ENCODE measurements around the gene URI1. TPM values are rescaled to one million over a fixed set of nuclear protein-coding genes. Genes with fewer than 3 reads are reported as not detected.

Gene URI1
- total RNA-seq, 1 donor from 2014 or later = 43.7 TPM

DNA sequence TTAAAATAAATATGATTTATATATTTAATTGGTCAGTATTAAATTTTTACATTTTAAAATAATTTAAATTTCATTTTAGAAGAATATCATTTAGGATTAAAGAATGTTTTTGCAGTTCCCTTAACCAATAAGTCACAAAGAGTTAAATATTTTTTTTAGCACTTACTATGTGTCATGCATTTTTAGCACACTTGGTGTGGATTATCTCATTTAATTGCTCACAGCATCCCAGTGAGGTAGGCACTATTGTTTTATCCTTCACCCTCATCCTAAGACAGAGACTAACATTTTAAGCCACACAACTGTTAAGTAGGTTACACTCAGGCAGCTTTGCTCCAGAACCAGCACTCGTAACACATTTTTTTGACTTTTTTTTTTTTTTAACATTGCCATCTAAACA lies 78.2 kb downstream of the URI1 start:
- Mint-ChIP-seq H3K4me1 (ENCODE audit: unreplicated experiment) (no peaks in the 10 kb centered on the region), H3K36me3 (ENCODE audit: unreplicated experiment) (peaks cover 27% of the 10 kb centered on the region), H3K9me3 (ENCODE audit: unreplicated experiment) (peaks cover 14% of the 10 kb centered on the region), H3K27ac (ENCODE audit: unreplicated experiment) (no peak overlapping the region), H3K27me3 (ENCODE audit: unreplicated experiment) (no peaks in the 10 kb centered on the region), H3K4me3 (ENCODE audit: unreplicated experiment) (no peak overlapping the region)
- DNase-seq (ENCODE audit: extremely low spot score, unreplicated experiment) = no peak
- TF ChIP-seq, protein P1, sequence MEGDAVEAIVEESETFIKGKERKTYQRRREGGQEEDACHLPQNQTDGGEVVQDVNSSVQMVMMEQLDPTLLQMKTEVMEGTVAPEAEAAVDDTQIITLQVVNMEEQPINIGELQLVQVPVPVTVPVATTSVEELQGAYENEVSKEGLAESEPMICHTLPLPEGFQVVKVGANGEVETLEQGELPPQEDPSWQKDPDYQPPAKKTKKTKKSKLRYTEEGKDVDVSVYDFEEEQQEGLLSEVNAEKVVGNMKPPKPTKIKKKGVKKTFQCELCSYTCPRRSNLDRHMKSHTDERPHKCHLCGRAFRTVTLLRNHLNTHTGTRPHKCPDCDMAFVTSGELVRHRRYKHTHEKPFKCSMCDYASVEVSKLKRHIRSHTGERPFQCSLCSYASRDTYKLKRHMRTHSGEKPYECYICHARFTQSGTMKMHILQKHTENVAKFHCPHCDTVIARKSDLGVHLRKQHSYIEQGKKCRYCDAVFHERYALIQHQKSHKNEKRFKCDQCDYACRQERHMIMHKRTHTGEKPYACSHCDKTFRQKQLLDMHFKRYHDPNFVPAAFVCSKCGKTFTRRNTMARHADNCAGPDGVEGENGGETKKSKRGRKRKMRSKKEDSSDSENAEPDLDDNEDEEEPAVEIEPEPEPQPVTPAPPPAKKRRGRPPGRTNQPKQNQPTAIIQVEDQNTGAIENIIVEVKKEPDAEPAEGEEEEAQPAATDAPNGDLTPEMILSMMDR (IDR thresholded peaks at IDR 0.05) = no peak

GRCh38 chr19:30022659-30023058 lies 80.6 kb downstream of the URI1 start:
- H3K27ac Mint-ChIP-seq (ENCODE audit: unreplicated experiment) = no peak overlapping the region
- H3K27me3 Mint-ChIP-seq (ENCODE audit: unreplicated experiment) = no peaks in the 10 kb centered on the region
- no peak overlapping the region for H3K4me3 Mint-ChIP-seq (ENCODE audit: unreplicated experiment)
- no peak for DNase-seq (ENCODE audit: extremely low spot score, unreplicated experiment)
- TF ChIP-seq, protein P1 (IDR thresholded peaks at IDR 0.05) = no peak
- peaks cover 14% of the 10 kb centered on the region for H3K9me3 Mint-ChIP-seq (ENCODE audit: unreplicated experiment)
- H3K4me1 Mint-ChIP-seq (ENCODE audit: unreplicated experiment) = no peaks in the 10 kb centered on the region
- peaks cover 19% of the 10 kb centered on the region for H3K36me3 Mint-ChIP-seq (ENCODE audit: unreplicated experiment)

DNA sequence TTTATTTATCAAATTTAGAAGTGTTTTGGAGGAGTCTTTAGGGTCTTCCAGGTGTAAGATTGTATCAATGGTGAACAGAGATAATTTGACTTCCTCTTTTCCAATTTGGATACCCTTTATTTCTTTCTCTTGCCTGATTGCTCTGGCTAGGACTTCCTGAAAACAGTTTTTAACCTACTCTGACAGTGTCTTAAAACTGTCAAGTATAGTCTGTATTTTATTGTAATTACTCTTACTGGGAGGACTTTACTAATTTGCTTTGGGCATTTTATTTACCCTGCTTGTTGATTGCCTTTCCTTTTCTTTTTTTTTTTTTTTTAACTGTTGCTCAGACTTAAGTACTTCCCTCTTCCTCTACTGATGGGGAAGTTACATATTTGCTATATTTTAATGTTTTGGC lies 81.3 kb downstream of the URI1 start:
- Mint-ChIP-seq H3K27me3 (ENCODE audit: unreplicated experiment) (no peaks in the 10 kb centered on the region), H3K4me3 (ENCODE audit: unreplicated experiment) (no peak overlapping the region), H3K9me3 (ENCODE audit: unreplicated experiment) (peaks cover 14% of the 10 kb centered on the region), H3K27ac (ENCODE audit: unreplicated experiment) (no peak overlapping the region), H3K4me1 (ENCODE audit: unreplicated experiment) (peaks cover 1% of the 10 kb centered on the region), H3K36me3 (ENCODE audit: unreplicated experiment) (peaks cover 17% of the 10 kb centered on the region)
- TF ChIP-seq, protein P1 (IDR thresholded peaks at IDR 0.05) = no peak
- DNase-seq (ENCODE audit: extremely low spot score, unreplicated experiment) = no peak

DNA sequence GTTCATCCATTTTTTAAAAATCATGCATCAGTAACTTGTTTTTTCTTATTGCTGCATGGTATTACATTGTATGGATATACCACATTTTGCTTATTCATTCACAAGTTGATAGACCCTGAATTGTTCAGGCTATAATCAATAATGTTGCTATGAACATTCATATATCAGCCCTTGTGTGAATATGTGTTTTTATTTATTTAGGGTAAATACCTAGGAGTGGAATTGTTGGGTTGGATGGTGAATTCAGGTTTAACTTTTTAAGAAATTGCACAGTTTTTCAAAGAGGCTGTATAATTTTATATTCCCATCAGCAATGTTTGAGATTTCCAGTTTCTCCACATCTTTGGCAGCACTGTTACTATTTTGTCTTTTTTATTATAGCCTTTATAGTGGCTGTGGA lies 82.1 kb downstream of the URI1 start:
- Mint-ChIP-seq H3K4me3 (ENCODE audit: unreplicated experiment) (no peak overlapping the region), H3K36me3 (ENCODE audit: unreplicated experiment) (peaks cover 19% of the 10 kb centered on the region), H3K27ac (ENCODE audit: unreplicated experiment) (no peak overlapping the region), H3K9me3 (ENCODE audit: unreplicated experiment) (peaks cover 14% of the 10 kb centered on the region), H3K27me3 (ENCODE audit: unreplicated experiment) (no peaks in the 10 kb centered on the region), H3K4me1 (ENCODE audit: unreplicated experiment) (peaks cover 5% of the 10 kb centered on the region)
- DNase-seq (ENCODE audit: extremely low spot score, unreplicated experiment) = no peak
- TF ChIP-seq, protein P1 (IDR thresholded peaks at IDR 0.05) = no peak

DNA sequence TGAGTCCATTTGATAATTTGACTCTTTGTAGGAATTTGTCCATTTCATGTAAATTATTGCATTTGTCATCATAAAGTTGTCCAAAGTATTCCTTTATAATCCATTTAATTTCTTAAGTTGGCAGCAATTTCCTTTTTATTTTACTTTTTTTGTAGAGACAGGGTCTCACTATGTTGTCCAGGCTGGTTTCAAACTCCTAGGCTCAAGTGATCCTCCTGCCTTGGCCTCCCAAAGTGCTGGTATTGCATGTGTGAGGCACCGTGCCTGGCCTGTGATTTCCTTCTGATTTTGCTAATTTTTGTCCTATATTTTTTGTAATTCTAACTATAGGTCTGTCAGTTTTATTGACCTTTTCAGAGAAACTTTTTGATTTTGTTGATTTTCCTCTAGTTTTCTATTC lies 84.9 kb downstream of the URI1 start:
- Mint-ChIP-seq H3K27ac (ENCODE audit: unreplicated experiment) (no peak overlapping the region), H3K9me3 (ENCODE audit: unreplicated experiment) (peaks cover 18% of the 10 kb centered on the region), H3K4me1 (ENCODE audit: unreplicated experiment) (peaks cover 26% of the 10 kb centered on the region), H3K36me3 (ENCODE audit: unreplicated experiment) (peaks cover 23% of the 10 kb centered on the region), H3K4me3 (ENCODE audit: unreplicated experiment) (no peak overlapping the region), H3K27me3 (ENCODE audit: unreplicated experiment) (no peaks in the 10 kb centered on the region)
- TF ChIP-seq, protein P1 (IDR thresholded peaks at IDR 0.05) = no peak
- no peak for DNase-seq (ENCODE audit: extremely low spot score, unreplicated experiment)

All from osteocyte (in vitro differentiated cells).